Neutrophil (primary cell): ENCODE measurements around the gene KRT81.

ENCODE experiments used
- H3K27ac ChIP-seq: fragments of 200-600 bp; sonication (generic); 2 replicates; pipeline ENCODE4 v1.5.1; 2016; ENCODE audit warnings: mild to moderate bottlenecking, moderate library complexity
- H3K27me3 ChIP-seq: fragments of 200-600 bp; sonication (generic); 2 replicates; pipeline ENCODE4 v1.6.0; 2016; ENCODE audit warnings: mild to moderate bottlenecking
- H3K36me3 ChIP-seq: fragments of 200-600 bp; sonication (generic); 2 replicates; pipeline ENCODE4 v1.5.1; 2017
- H3K4me1 ChIP-seq, 2 experiments: fragments of 200-600 bp in 1 of 2; sonication (generic) in 1 of 2; 1 replicate in 1 of 2; 2 replicates in 1 of 2; pipeline versions ENCODE4 v1.5.1 to v1.6.1; 2013 to 2016; ENCODE audit warnings: low read depth in 1 of 2, low read length in 1 of 2, mild to moderate bottlenecking in 1 of 2, moderate library complexity in 1 of 2; ENCODE audit not compliant: control insufficient read depth in 1 of 2, insufficient read depth in 1 of 2
- H3K4me3 ChIP-seq, 2 experiments: fragments of 200-600 bp in 1 of 2; sonication (generic) in 1 of 2; 1 replicate in 1 of 2; 2 replicates in 1 of 2; pipeline ENCODE4 v1.5.1; 2013 to 2016; ENCODE audit warnings: low read depth in 1 of 2, low read length in 1 of 2, mild to moderate bottlenecking in 1 of 2, moderate library complexity in 1 of 2
- H3K9me3 ChIP-seq: fragments of 200-600 bp; sonication (generic); 2 replicates; pipeline ENCODE4 v1.5.1; 2016
- TF ChIP-seq, protein P1 (sequence below): fragments of 200-600 bp; sonication (generic); IDR thresholded peaks from 2 replicates; pipeline ENCODE4 v1.5.1; 2016; ENCODE audit warnings: antibody characterized with exemption

KRT81 gene

DNA sequence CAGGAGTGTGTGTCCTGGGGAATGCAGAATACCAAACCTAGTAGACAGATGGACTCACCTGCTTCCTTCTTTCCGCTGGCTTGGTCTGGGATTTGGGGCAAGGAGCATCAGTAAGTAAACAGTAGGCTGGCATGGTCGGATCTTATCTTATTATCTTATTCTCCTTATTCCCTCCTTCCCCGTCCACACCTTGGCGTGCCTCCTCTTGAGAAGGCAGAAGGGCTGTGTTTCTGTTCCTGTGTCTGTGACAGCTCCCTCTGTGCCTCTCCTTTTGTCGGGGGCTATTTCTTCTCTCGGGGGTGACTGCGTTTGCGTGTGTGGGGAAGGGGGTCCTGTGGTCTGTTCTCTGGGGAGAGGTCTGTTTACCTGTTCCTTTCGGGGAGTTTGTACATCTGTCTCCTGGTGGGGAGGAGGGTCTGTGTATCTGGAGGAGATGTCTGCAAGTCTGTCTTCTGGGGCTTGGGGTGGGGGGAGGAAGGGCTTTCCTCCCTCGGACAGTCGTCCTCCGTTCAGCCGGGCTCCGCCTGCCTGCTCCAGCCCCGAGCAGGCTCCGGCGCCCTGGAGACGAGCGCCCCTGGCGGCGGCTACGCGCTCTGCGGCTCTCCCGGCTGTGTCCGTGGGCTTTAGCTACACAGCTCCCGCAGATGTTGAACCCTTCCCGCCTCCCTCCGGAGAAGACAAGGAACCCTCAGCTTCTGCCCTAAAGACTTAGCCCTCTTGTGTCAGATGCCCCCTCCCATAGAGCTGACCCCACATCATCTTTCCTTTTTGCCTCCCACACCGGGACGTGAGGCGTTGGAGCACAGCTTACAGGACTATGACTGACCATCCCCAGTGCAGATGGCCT lies 12.5 kb downstream of the KRT81 start:
- TF ChIP-seq, protein P1, sequence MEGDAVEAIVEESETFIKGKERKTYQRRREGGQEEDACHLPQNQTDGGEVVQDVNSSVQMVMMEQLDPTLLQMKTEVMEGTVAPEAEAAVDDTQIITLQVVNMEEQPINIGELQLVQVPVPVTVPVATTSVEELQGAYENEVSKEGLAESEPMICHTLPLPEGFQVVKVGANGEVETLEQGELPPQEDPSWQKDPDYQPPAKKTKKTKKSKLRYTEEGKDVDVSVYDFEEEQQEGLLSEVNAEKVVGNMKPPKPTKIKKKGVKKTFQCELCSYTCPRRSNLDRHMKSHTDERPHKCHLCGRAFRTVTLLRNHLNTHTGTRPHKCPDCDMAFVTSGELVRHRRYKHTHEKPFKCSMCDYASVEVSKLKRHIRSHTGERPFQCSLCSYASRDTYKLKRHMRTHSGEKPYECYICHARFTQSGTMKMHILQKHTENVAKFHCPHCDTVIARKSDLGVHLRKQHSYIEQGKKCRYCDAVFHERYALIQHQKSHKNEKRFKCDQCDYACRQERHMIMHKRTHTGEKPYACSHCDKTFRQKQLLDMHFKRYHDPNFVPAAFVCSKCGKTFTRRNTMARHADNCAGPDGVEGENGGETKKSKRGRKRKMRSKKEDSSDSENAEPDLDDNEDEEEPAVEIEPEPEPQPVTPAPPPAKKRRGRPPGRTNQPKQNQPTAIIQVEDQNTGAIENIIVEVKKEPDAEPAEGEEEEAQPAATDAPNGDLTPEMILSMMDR: peak; percentile 70
- Histone ChIP-seq H3K4me3 (no peak overlapping the region), H3K36me3 (no peaks in the 10 kb centered on the region), H3K4me1 (no peaks in the 10 kb centered on the region), H3K27me3 (peaks cover 65% of the 10 kb centered on the region), H3K9me3 (no peaks in the 10 kb centered on the region), H3K27ac (no peak overlapping the region)

DNA sequence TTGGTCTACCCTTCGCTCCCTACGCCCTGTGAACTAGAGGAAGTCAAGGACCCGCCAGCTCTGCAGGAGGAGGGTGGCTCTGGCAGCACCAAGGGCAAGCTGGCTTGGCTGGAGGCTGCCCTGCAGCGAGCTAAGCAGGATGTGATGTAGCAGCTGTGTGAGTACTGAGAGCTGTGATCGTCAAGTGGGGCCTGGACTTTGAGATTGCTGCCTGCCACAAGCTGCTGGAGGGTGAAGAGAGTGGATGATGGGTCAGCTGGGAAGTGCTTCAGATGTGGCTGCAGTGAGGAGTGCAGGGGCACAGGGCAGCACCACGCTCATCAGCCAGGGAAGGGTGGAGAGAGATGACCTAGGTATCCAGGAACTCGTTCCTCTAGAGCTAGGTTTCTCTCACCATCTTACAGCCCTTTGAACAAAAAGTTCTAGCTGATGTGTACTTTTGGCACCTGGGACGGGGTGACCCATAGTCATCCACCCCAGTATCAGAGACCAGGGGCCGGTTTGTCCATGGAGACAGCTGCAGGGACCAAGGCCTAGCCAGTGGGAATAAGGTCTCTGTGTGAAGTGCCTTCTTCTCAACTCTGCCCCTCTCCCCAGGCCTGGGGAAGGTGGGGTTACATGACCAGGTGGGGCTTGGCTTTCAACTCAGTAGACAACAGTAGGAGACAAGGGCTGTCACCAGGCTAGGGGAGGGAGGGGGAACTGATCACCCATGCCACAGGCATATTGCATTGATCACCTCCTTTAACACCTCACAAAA lies 13.7 kb downstream of the KRT81 start:
- Histone ChIP-seq H3K27ac (no peak overlapping the region), H3K4me1 (no peaks in the 10 kb centered on the region), H3K4me3 (no peak overlapping the region), H3K36me3 (no peaks in the 10 kb centered on the region), H3K27me3 (peaks cover 77% of the 10 kb centered on the region), H3K9me3 (no peaks in the 10 kb centered on the region)
- TF ChIP-seq, protein P1: no peak

DNA sequence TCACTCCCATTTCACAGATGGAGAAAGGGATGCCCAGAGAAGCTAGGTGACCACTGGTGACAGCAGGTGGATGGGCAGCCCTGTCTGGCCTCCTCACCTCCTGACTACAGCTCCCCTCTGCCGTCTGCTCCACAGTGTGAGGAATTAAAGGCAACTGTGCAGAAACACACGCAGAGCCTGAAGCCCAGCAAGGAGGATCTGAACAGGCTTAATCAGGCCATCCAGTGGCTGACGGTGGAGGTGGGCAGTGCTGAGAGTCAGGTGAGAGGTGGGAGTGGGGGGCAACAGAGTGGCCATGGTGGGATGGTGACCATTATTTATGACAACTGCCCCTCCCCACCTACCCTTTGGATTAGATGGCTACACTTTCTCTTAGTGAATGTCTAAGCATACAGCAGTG lies 15.6 kb downstream of the KRT81 start:
- H3K4me1 ChIP-seq: no peaks in the 10 kb centered on the region
- H3K27me3 ChIP-seq: peaks cover 81% of the 10 kb centered on the region
- TF ChIP-seq, protein P1: no peak
- no peaks in the 10 kb centered on the region for H3K9me3 ChIP-seq
- H3K36me3 ChIP-seq: no peaks in the 10 kb centered on the region
- H3K27ac ChIP-seq: no peak overlapping the region
- H3K4me3 ChIP-seq: no peak overlapping the region

DNA sequence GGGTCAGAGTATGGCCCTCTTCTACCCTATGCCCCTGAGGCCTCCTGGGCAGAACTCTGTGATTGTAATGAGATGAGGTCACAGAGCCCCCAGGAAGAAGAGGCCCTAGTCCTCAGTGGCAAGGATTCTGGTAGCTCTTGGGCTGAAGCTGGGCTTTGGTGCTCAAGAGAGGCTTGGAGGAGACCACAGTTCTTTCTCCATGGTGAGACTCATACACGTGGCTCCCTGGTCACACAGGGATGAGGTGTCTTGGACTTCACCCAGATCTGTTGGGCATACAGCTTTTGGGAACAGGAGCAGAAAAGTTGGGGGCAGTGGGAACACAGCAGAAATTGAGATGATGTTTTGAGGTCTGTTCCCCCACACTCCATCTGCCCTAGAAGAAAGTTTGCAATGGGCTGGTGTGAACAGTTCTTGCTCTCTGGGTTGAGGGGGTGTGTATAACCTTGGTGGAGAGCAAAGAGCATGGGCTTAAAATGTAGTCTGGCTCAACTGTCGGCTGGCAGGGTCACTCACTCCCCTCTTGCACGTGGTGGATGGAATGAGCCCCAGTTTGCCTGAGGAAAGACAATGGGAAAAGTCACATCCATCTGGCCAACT lies 16.7 kb downstream of the KRT81 start, which contains the start of gene KRT86:
Gene KRT86 (plus strand): TSS at position 125 of the 600 bp plus-strand sequence. CDS start 27,272 bp downstream, outside the sequence.
- Histone ChIP-seq H3K36me3 (no peaks in the 10 kb centered on the region), H3K27ac (no peak within 1 kb of the TSS), H3K9me3 (no peaks in the 10 kb centered on the region), H3K4me3 (no peak within 1 kb of the TSS), H3K27me3 (peaks cover 81% of the 10 kb centered on the region), H3K4me1 (no peaks in the 10 kb centered on the region)
- TF ChIP-seq, protein P1: no peak

DNA sequence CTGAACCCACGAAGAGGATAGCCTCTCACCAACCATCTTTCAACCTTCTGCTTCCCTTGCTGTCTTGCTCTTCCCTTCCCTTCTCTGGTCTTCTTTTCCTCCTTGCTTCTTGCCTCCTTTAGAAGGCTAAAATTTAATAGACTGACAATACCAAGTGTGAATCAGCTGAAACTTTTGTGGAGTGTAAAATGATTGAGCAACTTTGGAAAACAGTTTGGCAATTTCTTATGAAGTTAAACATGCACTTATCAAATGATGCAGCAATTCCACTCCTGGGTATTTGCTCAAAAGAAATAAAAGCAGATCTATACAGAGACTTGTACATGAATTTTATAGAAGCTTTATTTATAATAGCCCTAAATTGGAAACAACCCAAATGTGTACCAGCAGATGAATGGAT lies 20.2 kb downstream of the KRT81 start:
- no peak overlapping the region for H3K27ac ChIP-seq
- H3K4me3 ChIP-seq: no peak overlapping the region
- TF ChIP-seq, protein P1: no peak
- no peaks in the 10 kb centered on the region for H3K4me1 ChIP-seq
- H3K36me3 ChIP-seq: no peaks in the 10 kb centered on the region
- H3K27me3 ChIP-seq: peaks cover 50% of the 10 kb centered on the region
- H3K9me3 ChIP-seq: no peaks in the 10 kb centered on the region
